Smooth muscle cell (in vitro differentiated cells): Measurements from ENCODE around the gene ZNF454. TPM values are rescaled to one million over a fixed set of nuclear protein-coding genes. Genes with fewer than 3 reads are reported as not detected.

Experiments
- DNase-seq: peaks from one replicate; lab custom pipeline; 2025; ENCODE audit not compliant: unreplicated experiment; lab: John Stamatoyannopoulos, UW
- H2AFZ ChIP-seq: fragments of 200-600 bp; sonication (generic); 2 replicates; pipeline ENCODE4 v1.6.0; 2016; ENCODE audit warnings: antibody characterized with exemption, low read depth, mild to moderate bottlenecking
- H3F3A ChIP-seq: fragments of 200-600 bp; sonication (generic); 2 replicates; pipeline ENCODE4 v1.6.0; 2017; ENCODE audit warnings: antibody characterized with exemption, low read depth
- H3K27ac ChIP-seq: fragments of 200-600 bp; sonication (generic); 2 replicates; pipeline ENCODE4 v1.5.1; 2016; ENCODE audit warnings: low read depth, mild to moderate bottlenecking
- H3K27me3 ChIP-seq: fragments of 200-600 bp; sonication (generic); 2 replicates; pipeline ENCODE4 v1.6.1; 2016; ENCODE audit warnings: low read depth, mild to moderate bottlenecking
- H3K36me3 ChIP-seq: fragments of 200-600 bp; sonication (generic); 2 replicates; pipeline ENCODE4 v1.5.1; 2016; ENCODE audit warnings: low read depth
- H3K4me1 ChIP-seq: fragments of 200-600 bp; sonication (generic); 2 replicates; pipeline ENCODE4 v1.5.1; 2016; ENCODE audit warnings: low read depth
- H3K4me2 ChIP-seq: fragments of 200-600 bp; sonication (generic); 2 replicates; pipeline ENCODE4 v1.6.0; 2016; ENCODE audit warnings: mild to moderate bottlenecking
- H3K4me3 ChIP-seq: fragments of 200-600 bp; sonication (generic); 2 replicates; pipeline ENCODE4 v1.5.1; 2016; ENCODE audit warnings: mild to moderate bottlenecking
- H3K79me2 ChIP-seq: fragments of 200-600 bp; sonication (generic); 2 replicates; pipeline ENCODE4 v1.6.0; 2016; ENCODE audit warnings: low read depth, mild to moderate bottlenecking
- H3K9ac ChIP-seq: fragments of 200-600 bp; sonication (generic); 2 replicates; pipeline ENCODE4 v1.6.0; 2016; ENCODE audit warnings: low read depth
- H3K9me3 ChIP-seq: fragments of 200-600 bp; sonication (generic); replicated peaks from 2 replicates; pipeline ENCODE4 v1.5.1; 2016; ENCODE audit warnings: low read depth
- H4K20me1 ChIP-seq: fragments of 200-600 bp; sonication (generic); 2 replicates; pipeline ENCODE4 v1.6.0; 2016; ENCODE audit warnings: low read depth
- CTCF ChIP-seq: fragments of 200-600 bp; sonication (generic); IDR thresholded peaks from 2 replicates; pipeline ENCODE4 v1.5.1; 2017; ENCODE audit warnings: borderline replicate concordance, mild to moderate bottlenecking, antibody characterized with exemption; ENCODE audit not compliant: insufficient read depth, poor library complexity, severe bottlenecking
- WGBS: methylation state at CpG from one replicate; pipeline ENCODE4 v1.1.7; 2016; ENCODE audit warnings: low lambda C conversion rate; 5-methylcytosine and 5-hydroxymethylcytosine counted together
- polyA plus RNA-seq: library from polyadenylated mRNA; unstranded; fragments of >200 nt; fragmentation: Nextera tagmentation; extraction: Ambion mirVana; gene quantifications from 2 replicates; pipeline ENCODE4 v1.2.1, GENCODE V29; 2016
- total RNA-seq: library from RNA; depleted of rRNA; stranded (reverse); fragments of >200 nt; gene quantifications from 2 replicates; pipeline ENCODE4 v1.2.3, GENCODE V29; 2014

Gene ZNF454
- total and polyA plus RNA-seq, 2 experiments from 2014 or later = 0.17 TPM; not detected in 1

GRCh38 chr5:178992291-178992895 lies 51.4 kb downstream of the ZNF454 start:
- WGBS = 82% methylated on average over 9 of the region's 9 CpGs
- H3K27me3 ChIP-seq = peaks cover 15% of the 10 kb centered on the region
- no peaks in the 10 kb centered on the region for H3K9me3 ChIP-seq
- no peaks in the 10 kb centered on the region for H3K79me2 ChIP-seq
- DNase-seq = no peak
- no peak for TF ChIP-seq CTCF
- H3K36me3 ChIP-seq = no peaks in the 10 kb centered on the region
- no peak overlapping the region for H3K4me3 ChIP-seq
- no peak overlapping the region for H2AFZ ChIP-seq
- H3K27ac ChIP-seq = no peak overlapping the region
- H4K20me1 ChIP-seq = no peaks in the 10 kb centered on the region
- no peaks in the 10 kb centered on the region for H3K4me1 ChIP-seq
- H3K9ac ChIP-seq = no peak overlapping the region
- no peaks in the 10 kb centered on the region for H3F3A ChIP-seq
- no peak overlapping the region for H3K4me2 ChIP-seq

- H3K27me3 ChIP-seq = peaks cover 15% of the 10 kb centered on the region
- no peaks in the 10 kb centered on the region for H3K79me2 ChIP-seq
- no peaks in the 10 kb centered on the region for H3F3A ChIP-seq
- no peak overlapping the region for H2AFZ ChIP-seq
- H3K36me3 ChIP-seq = no peaks in the 10 kb centered on the region
- DNase-seq = no peak
- no peaks in the 10 kb centered on the region for H3K9me3 ChIP-seq
- no peaks in the 10 kb centered on the region for H3K4me1 ChIP-seq
- H3K4me3 ChIP-seq = no peak overlapping the region
- no peak overlapping the region for H3K4me2 ChIP-seq
- H4K20me1 ChIP-seq = no peaks in the 10 kb centered on the region
- H3K27ac ChIP-seq = no peak overlapping the region
- TF ChIP-seq CTCF = no peak
- WGBS = 90% methylated on average over 20 of the region's 20 CpGs
- H3K9ac ChIP-seq = no peak overlapping the region
Measured at GRCh38 chr5:178993236-178993765, 52.3 kb downstream of the ZNF454 start.

GRCh38 chr5:178993955-178994579 lies 53.1 kb downstream of the ZNF454 start:
- Histone ChIP-seq H3K27me3 (peaks cover 15% of the 10 kb centered on the region), H3K79me2 (no peaks in the 10 kb centered on the region), H3K9me3 (no peaks in the 10 kb centered on the region), H3K36me3 (no peaks in the 10 kb centered on the region), H3F3A (no peaks in the 10 kb centered on the region), H3K9ac (no peak overlapping the region), H3K4me2 (peak overlapping the region; percentile 80), H3K4me1 (no peaks in the 10 kb centered on the region), H4K20me1 (no peaks in the 10 kb centered on the region), H3K27ac (no peak overlapping the region), H2AFZ (no peak overlapping the region), H3K4me3 (no peak overlapping the region)
- 62% methylated on average over 24 of the region's 53 CpGs for WGBS
- no peak for DNase-seq
- no peak for TF ChIP-seq CTCF
